NCI-H2196 (cell line): ENCODE results near the gene IDI1.
A peak's percentile ranks its signal among the peaks of the same experiment; 100 is the strongest.
"Not testable (repeated sequence)": the region's sequence is repeated elsewhere in the genome, so short reads cannot be mapped to it uniquely, and the experiment has no call there.

Experiments
- DNase-seq: peaks from one replicate; lab custom pipeline; 2025; ENCODE audit not compliant: unreplicated experiment; lab: John Stamatoyannopoulos, UW

Gene IDI1

GRCh38 chr10:1048732-1049424 lies at the start of gene IDI1:
IDI1 (minus strand) TSS chr10:1049119; CDS start chr10:1049003, 116 bp downstream.
- DNase-seq = peak; percentile 97

GRCh38 chr10:1097436-1097835 lies 48.5 kb upstream of the IDI1 start:
- DNase-seq = no peak

- no peak for DNase-seq
Measured at GRCh38 chr10:1096287-1096889, 47.5 kb upstream of the IDI1 start.

- DNase-seq = no peak
Measured at GRCh38 chr10:1095498-1095897, 46.6 kb upstream of the IDI1 start.

- DNase-seq = no peak
Measured at GRCh38 chr10:1094112-1095057, 45.5 kb upstream of the IDI1 start.

- DNase-seq = no peak
Measured at GRCh38 chr10:1093696-1094095, 44.8 kb upstream of the IDI1 start.

- no peak for DNase-seq
Measured at GRCh38 chr10:1090696-1091095, 41.8 kb upstream of the IDI1 start.

- DNase-seq = no peak
Measured at GRCh38 chr10:1089017-1089689, 40.2 kb upstream of the IDI1 start.

- no peak for DNase-seq
Measured at GRCh38 chr10:1086787-1087186, 37.9 kb upstream of the IDI1 start.

- DNase-seq = no peak
Measured at GRCh38 chr10:1085258-1085657, 36.3 kb upstream of the IDI1 start.

- no peak for DNase-seq
Measured at GRCh38 chr10:1084011-1084950, 35.4 kb upstream of the IDI1 start.

GRCh38 chr10:1083581-1083980 lies 34.7 kb upstream of the IDI1 start:
- no peak for DNase-seq

GRCh38 chr10:1078668-1079067 lies 29.7 kb upstream of the IDI1 start:
- no peak for DNase-seq

- no peak for DNase-seq
Measured at GRCh38 chr10:1074748-1075308, 25.9 kb upstream of the IDI1 start.

- no peak for DNase-seq
Measured at GRCh38 chr10:1074052-1074747, 25.3 kb upstream of the IDI1 start.

- no peak for DNase-seq
Measured at GRCh38 chr10:1070919-1071318, 22.0 kb upstream of the IDI1 start.

GRCh38 chr10:1068380-1069361 lies 19.8 kb upstream of the IDI1 start:
- no peak for DNase-seq

GRCh38 chr10:1066734-1067133 lies 17.8 kb upstream of the IDI1 start:
- DNase-seq = not testable (repeated sequence)
